ENCODE measurements around the gene PSMA7.

PSMA7 gene

GRCh38 chr20:62119591-62120364, 23.4 kb downstream of the PSMA7 start:
- TF ChIP-seq CTCF (IDR thresholded peaks at IDR 0.05; ENCODE audit: insufficient read depth, low read depth, low read length, missing control alignments), result no peak
- no peak for DNase-seq (ENCODE audit: low read depth)
- no peak overlapping the region for H3K4me3 ChIP-seq (ENCODE audit: low read length)

DNA sequence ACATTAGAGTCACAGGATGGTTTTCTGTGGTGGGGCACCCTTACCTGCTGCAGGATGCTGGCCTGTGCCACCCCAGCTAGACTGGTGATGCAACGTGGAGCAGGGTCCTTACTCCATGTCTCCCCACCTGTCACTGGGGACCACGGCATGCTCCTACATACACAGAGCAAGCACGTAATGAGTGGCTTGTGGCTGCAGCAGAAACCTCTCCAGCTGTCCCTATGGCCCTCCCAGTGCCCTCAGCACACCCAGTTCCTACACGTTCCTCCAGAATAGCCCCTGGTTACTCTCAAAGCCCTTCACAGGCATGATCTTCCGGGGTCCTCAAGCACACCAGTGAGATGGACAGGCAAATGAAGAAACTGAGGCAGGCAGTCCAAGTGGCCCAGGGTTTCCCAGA, 24.1 kb downstream of the PSMA7 start:
- no peak for DNase-seq (ENCODE audit: low read depth)
- no peak for TF ChIP-seq CTCF (IDR thresholded peaks at IDR 0.05; ENCODE audit: insufficient read depth, low read depth, low read length, missing control alignments)
- no peak overlapping the region for H3K4me3 ChIP-seq (ENCODE audit: low read length)

- no peak for TF ChIP-seq CTCF (IDR thresholded peaks at IDR 0.05; ENCODE audit: insufficient read depth, low read depth, low read length, missing control alignments)
- DNase-seq (ENCODE audit: low read depth), result no peak
- H3K4me3 ChIP-seq (ENCODE audit: low read length), result no peak overlapping the region
These were observed 24.8 kb downstream of the PSMA7 start for GRCh38 chr20:62118113-62119043.

- no peak overlapping the region for H3K4me3 ChIP-seq (ENCODE audit: low read length)
These were observed 25.5 kb downstream of the PSMA7 start for GRCh38 chr20:62117658-62118057.

DNA sequence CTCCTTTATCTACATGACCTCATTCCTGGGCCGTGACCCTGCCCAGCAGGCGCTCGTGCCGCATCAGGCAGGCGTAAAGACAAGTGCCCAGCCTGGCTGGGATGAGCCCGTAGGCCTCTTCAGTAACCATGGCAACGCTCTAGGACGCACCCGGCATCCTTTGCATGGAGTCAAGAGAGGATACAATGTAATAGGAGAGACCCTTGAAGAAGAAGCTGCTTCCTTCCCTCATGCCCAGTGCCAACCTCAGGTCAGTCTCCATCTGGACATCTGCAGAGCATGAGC, 25.9 kb downstream of the PSMA7 start:
- no peak overlapping the region for H3K4me3 ChIP-seq (ENCODE audit: low read length)

More at GRCh38 chr20:62117658-62118057, 25.5 kb downstream of the PSMA7 start:
- no peak for DNase-seq (ENCODE audit: low read depth)
- no peak for TF ChIP-seq CTCF (IDR thresholded peaks at IDR 0.05; ENCODE audit: insufficient read depth, low read depth, low read length, missing control alignments)

More for the DNA sequence above, 25.9 kb downstream of the PSMA7 start:
- DNase-seq (ENCODE audit: low read depth), result no peak
- TF ChIP-seq CTCF (IDR thresholded peaks at IDR 0.05; ENCODE audit: insufficient read depth, low read depth, low read length, missing control alignments), result no peak

Data from epithelial cell of esophagus (primary cell).